Immature natural killer cell (primary cell): Measurements from ENCODE around the gene CBLL1. TPM values are rescaled to one million over a fixed set of nuclear protein-coding genes. Genes with fewer than 3 reads are reported as not detected.

Experiments
- DNase-seq, 3 donors: peaks; one replicate each; pipeline ENCODE4 v3.0.0; 2022; ENCODE audit warnings: mixed read lengths in 1 of 3
- H3K27ac Mint-ChIP-seq, 6 donors: one replicate each; pipeline ENCODE4 v1.8.0; 2020; ENCODE audit warnings: mixed read lengths in 6 of 6, mild to moderate bottlenecking in 5 of 6, inconsistent platforms in 4 of 6, moderate library complexity in 3 of 6
- H3K27me3 Mint-ChIP-seq, 3 donors: one replicate each; pipeline ENCODE4 v1.8.0; 2020 to 2021; ENCODE audit warnings: low read depth in 3 of 3, mild to moderate bottlenecking in 3 of 3, mixed read lengths in 3 of 3, moderate library complexity in 3 of 3, inconsistent platforms in 1 of 3
- H3K36me3 Mint-ChIP-seq, 3 donors: one replicate each; pipeline ENCODE4 v1.8.0; 2020; ENCODE audit warnings: mixed read lengths in 3 of 3, inconsistent platforms in 2 of 3, mild to moderate bottlenecking in 2 of 3
- H3K4me1 Mint-ChIP-seq, 2 donors: one replicate each; pipeline ENCODE4 v1.8.0; 2020; ENCODE audit warnings: inconsistent platforms in 2 of 2, mild to moderate bottlenecking in 2 of 2, mixed read lengths in 2 of 2, moderate library complexity in 1 of 2
- H3K4me3 Mint-ChIP-seq, 5 donors: one replicate each; pipeline ENCODE4 v1.8.0; 2020; ENCODE audit warnings: mild to moderate bottlenecking in 5 of 5, mixed read lengths in 5 of 5, inconsistent platforms in 3 of 5, moderate library complexity in 3 of 5
- H3K9me3 Mint-ChIP-seq, 6 donors: one replicate each; pipeline ENCODE4 v1.8.0; 2020; ENCODE audit warnings: mild to moderate bottlenecking in 6 of 6, mixed read lengths in 6 of 6, inconsistent platforms in 4 of 6, moderate library complexity in 3 of 6
- polyA plus RNA-seq, 3 donors: library from polyadenylated mRNA; unstranded; fragments of 300-500 nt; fragmentation: Illumina TruSeq; gene quantifications; one replicate each; pipeline ENCODE4 v1.2.3, GENCODE V29; 2021

Gene CBLL1
- polyA plus RNA-seq, 3 donors from 2014 or later: 41.1 to 89.0 (median 47.7) TPM

DNA sequence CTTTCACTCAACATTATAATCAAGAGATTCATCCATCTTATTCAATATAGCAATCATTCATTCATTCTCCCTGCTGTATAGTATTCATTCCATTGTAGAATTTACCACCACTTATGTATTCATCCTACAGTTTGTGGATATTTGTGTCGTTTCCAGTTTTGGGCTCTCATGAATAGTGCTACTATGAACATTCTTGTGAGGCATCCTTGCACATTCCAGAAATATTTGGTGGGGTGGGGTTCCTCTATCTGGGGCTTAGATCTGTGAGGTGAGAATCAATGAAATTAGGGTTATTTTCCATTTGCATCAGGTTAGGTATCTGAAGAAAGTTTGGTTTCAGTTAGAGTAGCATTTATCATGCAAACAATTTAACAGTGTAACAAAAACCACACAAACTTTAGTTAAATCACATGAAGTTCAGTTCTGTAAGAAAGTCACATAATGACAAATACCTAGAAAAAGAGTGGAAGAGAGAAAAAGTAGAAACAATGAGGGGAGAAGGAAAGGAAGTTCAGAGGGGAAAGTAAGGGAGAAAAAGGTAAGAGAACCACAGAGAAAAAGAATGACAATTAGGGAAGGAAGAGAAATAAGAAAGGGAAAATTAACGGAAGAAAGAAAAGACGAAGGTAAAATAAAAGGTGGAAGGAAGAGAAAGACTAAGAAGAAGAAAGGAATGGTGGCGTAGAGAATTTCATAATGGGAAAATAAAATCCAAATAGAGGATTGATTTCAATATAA, 25.3 kb upstream of the CBLL1 start:
- H3K27ac Mint-ChIP-seq: no peak overlapping the region
- no peak overlapping the region for H3K4me3 Mint-ChIP-seq

DNA sequence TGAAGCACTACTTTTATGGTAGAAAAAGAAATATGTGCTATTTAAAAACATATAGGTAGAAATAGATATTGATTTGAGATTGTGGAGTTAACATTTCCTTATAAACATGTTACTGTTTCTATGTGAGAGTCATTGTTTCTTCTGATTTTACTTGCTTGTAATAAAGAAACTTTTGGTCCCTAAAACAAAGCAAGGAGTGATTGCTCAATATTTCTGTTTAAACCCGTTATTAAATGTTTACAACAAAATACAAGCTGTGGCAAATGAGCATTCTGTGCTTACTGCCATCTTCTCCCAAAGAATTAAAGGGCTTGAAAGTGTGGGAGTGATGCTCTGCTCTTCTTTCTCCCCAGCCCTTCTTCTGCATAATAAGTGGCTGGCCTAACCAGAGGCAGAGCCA, 22.7 kb upstream of the CBLL1 start:
- H3K27me3 Mint-ChIP-seq: peaks cover 0 to 3% (median 0%) of the 10 kb centered on the region in 3 donors
- H3K27ac Mint-ChIP-seq: no peak overlapping the region
- H3K36me3 Mint-ChIP-seq: no peaks in the 10 kb centered on the region
- no peaks in the 10 kb centered on the region for H3K4me1 Mint-ChIP-seq
- H3K9me3 Mint-ChIP-seq: no peaks in the 10 kb centered on the region
- H3K4me3 Mint-ChIP-seq: no peak overlapping the region
- DNase-seq: no peak

More for the DNA sequence above, 25.3 kb upstream of the CBLL1 start:
- H3K36me3 Mint-ChIP-seq: no peaks in the 10 kb centered on the region
- no peaks in the 10 kb centered on the region for H3K9me3 Mint-ChIP-seq
- peaks cover 0 to 2% (median 0%) of the 10 kb centered on the region in 3 donors for H3K27me3 Mint-ChIP-seq
- DNase-seq: no peak
- H3K4me1 Mint-ChIP-seq: no peaks in the 10 kb centered on the region

DNA sequence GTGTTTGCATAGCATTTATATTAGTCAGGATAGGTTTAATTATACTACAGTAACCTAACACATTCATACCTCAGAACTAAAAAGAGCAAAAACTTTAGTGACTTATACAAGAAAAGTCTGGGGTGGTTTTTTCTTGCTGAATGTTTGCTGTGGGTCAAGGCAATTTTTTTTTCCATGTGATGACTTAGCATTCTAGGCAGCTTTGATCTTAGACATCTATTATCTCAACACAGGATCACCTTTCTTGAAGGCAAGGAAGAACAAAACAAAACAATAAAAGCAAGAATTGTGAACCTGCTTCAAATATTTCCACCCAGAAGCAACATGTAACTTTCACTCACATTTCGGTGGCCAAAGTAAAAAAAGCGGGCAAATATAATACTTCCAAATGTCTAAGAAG, 20.7 kb upstream of the CBLL1 start:
- H3K27ac Mint-ChIP-seq: no peak overlapping the region
- H3K4me3 Mint-ChIP-seq: no peak overlapping the region
- H3K36me3 Mint-ChIP-seq: no peaks in the 10 kb centered on the region
- no peaks in the 10 kb centered on the region for H3K4me1 Mint-ChIP-seq
- H3K9me3 Mint-ChIP-seq: no peaks in the 10 kb centered on the region
- peaks cover 0 to 9% (median 4%) of the 10 kb centered on the region in 3 donors for H3K27me3 Mint-ChIP-seq
- no peak for DNase-seq

DNA sequence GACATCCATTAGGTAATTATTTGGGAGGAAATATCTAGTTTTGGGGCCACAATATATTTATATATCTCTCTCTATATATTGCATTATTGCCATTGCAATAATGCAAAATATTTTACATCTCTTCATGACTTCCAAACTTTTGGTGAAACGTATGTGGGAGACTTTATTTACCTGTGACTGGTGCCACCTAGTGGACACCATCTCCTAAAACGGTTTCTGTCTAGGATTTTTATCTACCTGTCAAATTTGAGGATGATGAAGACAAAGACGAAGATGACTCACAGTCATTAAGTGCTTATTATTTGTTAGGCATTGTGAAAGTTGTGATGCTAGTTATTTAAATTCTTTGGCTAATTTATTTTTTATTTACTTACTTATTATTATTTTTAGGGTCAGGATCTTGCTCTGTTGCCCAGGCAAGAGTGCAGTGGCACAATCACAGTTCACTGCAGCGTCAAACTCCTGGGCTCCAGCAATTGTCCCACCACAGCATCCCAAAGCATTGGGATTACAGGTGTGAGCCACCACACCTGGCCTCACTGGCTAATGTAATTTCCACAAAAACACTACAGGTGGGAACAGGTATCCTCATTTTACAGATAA, 18.7 kb upstream of the CBLL1 start:
- H3K4me1 Mint-ChIP-seq: no peaks in the 10 kb centered on the region
- no peak overlapping the region for H3K27ac Mint-ChIP-seq
- no peaks in the 10 kb centered on the region for H3K36me3 Mint-ChIP-seq

DNA sequence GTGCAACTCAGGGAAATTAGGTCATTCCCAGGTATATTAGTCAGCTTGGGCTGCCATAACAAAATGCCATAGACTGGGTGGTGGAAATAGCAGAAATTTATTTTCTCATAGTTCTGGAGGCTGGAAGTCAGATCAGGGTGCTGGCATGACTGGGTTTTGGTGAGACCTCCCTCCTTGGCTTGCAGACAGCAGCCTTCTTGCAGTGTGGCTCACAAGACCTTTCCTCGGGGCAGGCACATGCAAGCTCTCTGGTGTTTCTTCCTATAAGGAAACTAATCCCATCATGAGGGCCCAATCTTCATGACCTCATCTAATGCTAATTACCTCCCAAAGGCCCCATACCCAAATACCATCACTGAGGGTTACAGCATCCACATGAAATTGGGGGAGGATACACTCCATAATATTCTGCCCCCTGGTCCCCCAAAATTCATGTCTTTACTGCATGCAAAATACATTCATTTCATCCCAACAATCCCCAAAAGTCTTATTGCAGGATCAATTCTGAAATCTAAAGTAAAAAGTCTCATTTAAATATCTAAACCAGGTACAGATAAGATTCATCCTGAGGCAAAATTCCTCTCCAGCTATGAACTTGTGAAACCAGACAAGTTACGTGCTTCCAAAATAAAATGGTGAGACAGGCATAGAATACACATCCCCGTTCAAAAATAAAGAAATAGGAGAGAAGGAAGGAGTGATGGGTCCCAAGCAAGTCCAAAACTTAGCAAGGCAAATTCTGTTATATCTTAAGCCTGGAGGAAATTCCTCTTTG, 17.4 kb upstream of the CBLL1 start:
- no peak overlapping the region for H3K27ac Mint-ChIP-seq
- H3K27me3 Mint-ChIP-seq: peaks cover 0 to 8% (median 4%) of the 10 kb centered on the region in 3 donors
- no peak for DNase-seq

More for the DNA sequence above, 18.7 kb upstream of the CBLL1 start:
- peak in 2 of 3 donors; percentile 26 to 30 for DNase-seq
- Mint-ChIP-seq H3K27me3 (peaks cover 0 to 8% (median 4%) of the 10 kb centered on the region in 3 donors), H3K4me3 (no peak overlapping the region), H3K9me3 (no peaks in the 10 kb centered on the region)

DNA sequence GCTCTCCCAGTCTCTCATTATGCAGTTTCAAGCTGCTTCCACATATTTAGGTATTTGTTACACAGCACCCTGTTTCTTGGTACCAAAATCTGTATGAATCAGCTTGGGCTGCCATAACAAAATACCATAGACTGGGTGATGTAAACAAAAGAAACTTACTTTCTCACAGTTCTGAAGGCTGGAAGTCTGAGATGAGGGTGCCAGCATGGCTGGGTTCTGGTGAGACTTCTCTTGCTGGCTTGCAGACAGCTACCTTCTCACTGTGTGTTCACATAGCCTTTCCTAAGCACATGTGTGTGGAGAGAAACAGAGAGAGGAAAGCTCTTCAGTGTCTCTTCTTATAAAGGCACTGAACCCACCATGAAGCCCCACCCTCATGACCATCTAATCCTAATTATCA, 15.7 kb upstream of the CBLL1 start:
- Mint-ChIP-seq H3K9me3 (no peaks in the 10 kb centered on the region), H3K4me1 (no peaks in the 10 kb centered on the region), H3K4me3 (no peak overlapping the region), H3K27me3 (peaks cover 0 to 8% (median 4%) of the 10 kb centered on the region in 3 donors), H3K27ac (no peak overlapping the region), H3K36me3 (no peaks in the 10 kb centered on the region)
- no peak for DNase-seq

More for the DNA sequence above, 17.4 kb upstream of the CBLL1 start:
- H3K4me3 Mint-ChIP-seq: no peak overlapping the region
- H3K9me3 Mint-ChIP-seq: no peaks in the 10 kb centered on the region
- no peaks in the 10 kb centered on the region for H3K36me3 Mint-ChIP-seq
- no peaks in the 10 kb centered on the region for H3K4me1 Mint-ChIP-seq

DNA sequence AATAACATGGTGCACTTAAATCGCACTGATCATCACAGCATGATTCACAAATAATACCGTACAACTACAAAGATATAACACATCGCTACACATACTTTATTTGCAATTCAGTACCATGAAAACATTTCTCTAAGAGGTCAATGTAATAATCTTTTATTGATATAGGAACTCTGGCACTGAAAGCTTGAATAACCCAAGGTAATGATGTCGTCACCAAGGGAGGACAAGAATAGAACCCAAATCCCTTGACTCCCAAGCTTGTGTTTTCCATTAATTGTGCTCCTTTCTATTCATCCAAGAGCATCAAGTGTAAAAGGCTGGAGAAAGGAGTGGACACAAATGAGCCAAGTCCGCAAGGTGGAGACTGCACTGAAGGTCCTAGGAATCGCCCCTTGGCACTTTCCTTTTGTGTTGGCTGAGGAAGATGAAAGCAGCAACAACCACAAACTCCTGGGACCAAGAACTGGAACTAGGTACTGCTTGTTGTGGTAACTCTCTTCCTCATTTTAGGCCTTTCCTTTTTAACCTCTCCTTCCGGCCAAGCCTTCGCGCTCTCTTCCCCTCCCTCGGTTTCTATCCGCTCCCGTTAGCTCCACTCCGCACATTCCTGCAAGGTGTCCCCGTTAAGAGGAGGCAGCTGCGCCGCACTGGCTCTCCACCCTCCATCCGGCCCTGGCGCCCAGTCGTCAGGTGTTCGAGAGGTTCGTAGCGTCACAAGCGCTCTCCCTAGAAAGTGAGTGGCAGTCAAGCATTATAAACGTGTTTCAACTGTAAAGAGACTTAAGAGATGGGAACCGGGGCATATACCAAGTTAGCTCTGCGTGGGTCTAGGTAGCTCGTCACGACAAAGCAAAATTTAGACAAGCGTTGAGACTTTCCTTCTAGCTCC, 1.0 kb upstream of the CBLL1 start:
- Mint-ChIP-seq H3K9me3 (no peaks in the 10 kb centered on the region), H3K36me3 (no peaks in the 10 kb centered on the region), H3K27ac (peak overlapping the region; percentile 97 to 100 (median 100)), H3K27me3 (peaks cover 8 to 17% (median 15%) of the 10 kb centered on the region in 3 donors), H3K4me3 (peak overlapping the region; percentile 94 to 100 (median 99)), H3K4me1 (peaks cover 41 to 52% of the 10 kb centered on the region in 2 donors)
- no peak for DNase-seq

DNA sequence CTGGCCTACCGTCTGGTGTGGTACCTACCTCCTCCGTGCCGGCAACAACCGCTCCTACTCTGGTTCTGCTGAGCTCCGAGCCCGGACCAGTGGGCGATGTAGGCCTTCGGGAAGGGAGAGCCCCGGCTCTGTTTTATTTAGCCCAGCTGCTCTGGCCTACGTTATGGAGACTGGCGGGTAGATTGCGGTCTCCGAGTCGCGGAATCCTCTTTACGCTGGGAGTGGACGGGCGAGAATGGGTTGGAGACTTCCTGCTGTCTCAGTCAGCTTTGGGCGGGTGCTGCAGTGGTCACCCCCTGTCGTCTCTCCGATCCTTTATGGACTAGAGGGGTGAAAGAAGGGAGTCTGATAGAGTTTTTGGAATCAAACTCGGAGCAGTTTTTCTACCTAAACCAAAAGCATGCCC, 406 bp downstream of the CBLL1 start:
- DNase-seq: no peak
- H3K9me3 Mint-ChIP-seq: no peaks in the 10 kb centered on the region
- peak overlapping the region; percentile 97 to 100 (median 100) for H3K27ac Mint-ChIP-seq
- H3K27me3 Mint-ChIP-seq: peaks cover 8 to 15% (median 13%) of the 10 kb centered on the region in 3 donors
- H3K4me3 Mint-ChIP-seq: peak overlapping the region; percentile 94 to 100 (median 99)
- peaks cover 46 to 66% of the 10 kb centered on the region in 2 donors for H3K4me1 Mint-ChIP-seq
- H3K36me3 Mint-ChIP-seq: no peaks in the 10 kb centered on the region

DNA sequence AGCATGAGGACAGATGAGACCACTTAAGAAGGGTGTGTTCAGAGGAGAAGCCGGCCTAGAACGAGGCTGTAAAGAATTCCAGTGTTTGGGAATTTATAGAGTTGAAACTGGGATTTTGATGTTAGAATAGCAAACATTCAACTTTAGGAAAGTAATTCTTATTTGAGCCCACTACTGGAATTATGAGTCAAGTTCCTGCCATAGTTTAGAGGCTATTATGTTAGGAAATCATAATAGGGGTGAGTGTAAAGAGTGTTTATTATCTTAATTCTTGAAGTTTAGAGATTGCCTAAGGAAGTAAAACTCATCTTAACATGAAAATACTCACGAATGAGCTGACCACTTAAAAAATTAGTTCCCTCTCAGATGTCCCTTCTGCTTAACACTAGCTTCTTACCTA, 2.1 kb downstream of the CBLL1 start:
- no peak for DNase-seq
- Mint-ChIP-seq H3K4me3 (peak overlapping the region; percentile 63 to 100 (median 99)), H3K36me3 (peaks cover 6 to 7% (median 7%) of the 10 kb centered on the region in 3 donors), H3K4me1 (peaks cover 46 to 73% of the 10 kb centered on the region in 2 donors), H3K27ac (peak overlapping the region; percentile 37 to 100 (median 83)), H3K9me3 (no peaks in the 10 kb centered on the region), H3K27me3 (peaks cover 8 to 15% (median 13%) of the 10 kb centered on the region in 3 donors)

DNA sequence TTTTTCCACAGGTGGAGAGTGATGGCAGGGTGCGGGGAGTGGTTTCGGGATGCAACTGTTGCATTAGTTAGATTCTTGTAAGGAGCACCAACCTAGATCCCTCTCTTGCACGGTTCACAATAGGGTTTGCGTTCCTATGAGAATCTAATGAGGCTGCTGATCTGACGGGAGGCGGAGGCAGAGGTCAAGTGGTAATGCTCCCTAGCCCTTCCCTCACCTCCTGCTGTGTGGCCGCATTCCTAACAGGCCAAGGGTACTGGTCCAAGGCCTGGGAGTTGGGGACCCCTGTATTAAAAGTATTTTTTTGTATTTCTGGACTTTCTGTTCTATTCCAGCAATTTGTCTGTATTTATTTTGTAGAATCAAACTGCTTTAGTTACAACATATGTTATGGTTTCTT, 7.2 kb downstream of the CBLL1 start:
- H3K4me3 Mint-ChIP-seq: no peak overlapping the region
- peak overlapping the region in 1 of 6 donors; percentile 35 for H3K27ac Mint-ChIP-seq
- no peaks in the 10 kb centered on the region for H3K9me3 Mint-ChIP-seq
- H3K27me3 Mint-ChIP-seq: no peaks in the 10 kb centered on the region
- H3K36me3 Mint-ChIP-seq: peaks cover 6 to 31% (median 25%) of the 10 kb centered on the region in 3 donors
- no peak for DNase-seq
- H3K4me1 Mint-ChIP-seq: peaks cover 21 to 55% of the 10 kb centered on the region in 2 donors

DNA sequence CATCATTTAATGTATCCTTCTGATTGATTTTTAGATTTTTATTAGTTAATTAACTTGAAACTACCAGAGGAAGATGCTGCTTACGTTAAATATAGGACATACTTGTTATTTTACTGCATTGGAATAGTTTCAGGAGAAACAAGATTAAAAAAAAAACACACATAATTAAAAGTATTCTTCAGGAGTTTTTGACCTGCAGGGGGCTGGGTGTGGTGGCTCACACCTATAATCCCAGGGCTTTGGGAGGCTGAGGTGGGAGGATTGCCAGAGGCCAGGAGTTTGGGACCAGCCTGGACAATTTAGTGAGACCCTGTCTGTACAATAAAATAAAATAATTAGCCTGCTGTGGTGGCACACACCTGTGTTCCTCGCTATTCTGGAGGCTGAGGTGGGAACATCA, 10.7 kb downstream of the CBLL1 start:
- Mint-ChIP-seq H3K27ac (peak overlapping the region in 2 of 6 donors; percentile 34 to 49), H3K36me3 (peaks cover 17 to 51% (median 42%) of the 10 kb centered on the region in 3 donors)

DNA sequence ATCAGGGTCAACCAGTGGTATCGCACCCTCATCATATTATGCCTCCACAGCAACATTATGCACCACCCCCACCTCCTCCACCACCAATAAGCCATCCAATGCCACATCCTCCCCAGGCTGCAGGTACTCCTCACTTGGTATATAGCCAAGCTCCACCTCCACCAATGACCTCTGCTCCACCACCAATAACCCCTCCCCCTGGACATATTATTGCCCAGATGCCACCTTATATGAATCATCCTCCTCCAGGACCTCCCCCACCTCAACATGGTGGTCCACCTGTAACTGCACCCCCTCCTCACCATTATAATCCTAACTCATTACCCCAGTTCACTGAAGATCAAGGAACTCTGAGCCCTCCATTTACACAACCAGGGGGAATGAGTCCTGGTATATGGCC, 14.7 kb downstream of the CBLL1 start:
- Mint-ChIP-seq H3K9me3 (no peaks in the 10 kb centered on the region), H3K27me3 (peaks cover 0 to 3% (median 0%) of the 10 kb centered on the region in 3 donors), H3K4me1 (peaks cover 0 to 4% of the 10 kb centered on the region in 2 donors), H3K27ac (peak overlapping the region in 3 of 6 donors; percentile 4 to 27 (median 19)), H3K36me3 (peaks cover 11 to 25% (median 23%) of the 10 kb centered on the region in 3 donors), H3K4me3 (no peak overlapping the region)
- DNase-seq: no peak

More for the DNA sequence above, 10.7 kb downstream of the CBLL1 start:
- no peak for DNase-seq
- H3K4me3 Mint-ChIP-seq: no peak overlapping the region
- H3K27me3 Mint-ChIP-seq: peaks cover 0 to 3% (median 0%) of the 10 kb centered on the region in 3 donors
- H3K4me1 Mint-ChIP-seq: peaks cover 6 to 24% of the 10 kb centered on the region in 2 donors
- H3K9me3 Mint-ChIP-seq: no peaks in the 10 kb centered on the region

DNA sequence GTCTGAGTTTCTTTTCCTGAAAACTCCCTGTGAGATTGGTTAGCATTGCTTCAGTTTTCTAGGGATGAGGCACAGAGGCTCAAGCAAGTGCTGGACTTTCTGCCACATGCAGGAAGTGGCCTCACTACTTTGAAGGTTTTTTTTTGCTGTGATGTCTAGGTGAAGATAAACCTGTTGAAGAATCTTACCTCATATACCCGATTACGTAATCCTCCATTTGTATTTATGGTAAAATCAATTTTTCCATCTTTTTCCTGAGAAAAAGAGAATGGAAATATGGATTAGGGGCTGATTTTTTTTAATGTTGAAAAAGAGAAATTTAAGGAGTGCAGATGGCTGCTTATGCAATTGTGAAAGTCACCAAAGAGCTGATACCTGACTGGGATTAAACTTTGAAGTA, 23.4 kb downstream of the CBLL1 start:
- peak overlapping the region in 2 of 6 donors; percentile 6 to 11 for H3K27ac Mint-ChIP-seq
- H3K4me1 Mint-ChIP-seq: peaks cover 2 to 6% of the 10 kb centered on the region in 2 donors
- no peak overlapping the region for H3K4me3 Mint-ChIP-seq
- H3K9me3 Mint-ChIP-seq: peaks cover 0 to 2% (median 0%) of the 10 kb centered on the region in 6 donors
- no peaks in the 10 kb centered on the region for H3K36me3 Mint-ChIP-seq
- DNase-seq: no peak
- peaks cover 0 to 3% (median 0%) of the 10 kb centered on the region in 3 donors for H3K27me3 Mint-ChIP-seq
